ENCODE data around the gene CD109.
A peak's percentile ranks its signal among the peaks of the same experiment; 100 is the strongest.

Gene CD109

GRCh38 chr6:73752943-73753342, 56.9 kb downstream of the CD109 start:
- H3K27me3 Mint-ChIP-seq (ENCODE audit: low read depth): no peaks in the 10 kb centered on the region
- no peak overlapping the region for H3K4me3 Mint-ChIP-seq
- H3K9me3 Mint-ChIP-seq: no peaks in the 10 kb centered on the region
- DNase-seq (ENCODE audit: low spot score): no peak
- H3K36me3 Mint-ChIP-seq (ENCODE audit: low read depth): peaks cover 2% of the 10 kb centered on the region
- H3K4me1 Mint-ChIP-seq (ENCODE audit: low read depth): no peaks in the 10 kb centered on the region
- no peak overlapping the region for H3K27ac Mint-ChIP-seq

GRCh38 chr6:73766040-73766439, 70.0 kb downstream of the CD109 start:
- DNase-seq (ENCODE audit: low spot score): no peak
- Mint-ChIP-seq H3K4me3 (no peak overlapping the region), H3K27me3 (ENCODE audit: low read depth) (no peaks in the 10 kb centered on the region), H3K9me3 (peaks cover 4% of the 10 kb centered on the region), H3K36me3 (ENCODE audit: low read depth) (peaks cover 53% of the 10 kb centered on the region), H3K4me1 (ENCODE audit: low read depth) (peaks cover 14% of the 10 kb centered on the region), H3K27ac (no peak overlapping the region)

- no peaks in the 10 kb centered on the region for H3K27me3 Mint-ChIP-seq (ENCODE audit: low read depth)
- peaks cover 44% of the 10 kb centered on the region for H3K36me3 Mint-ChIP-seq (ENCODE audit: low read depth)
- DNase-seq (ENCODE audit: low spot score): no peak
- H3K4me3 Mint-ChIP-seq: no peak overlapping the region
- no peak overlapping the region for H3K27ac Mint-ChIP-seq
- H3K4me1 Mint-ChIP-seq (ENCODE audit: low read depth): peaks cover 9% of the 10 kb centered on the region
- H3K9me3 Mint-ChIP-seq: peaks cover 4% of the 10 kb centered on the region
Measured at GRCh38 chr6:73768558-73768957, 72.6 kb downstream of the CD109 start.

GRCh38 chr6:73769976-73770375, 74.0 kb downstream of the CD109 start:
- Mint-ChIP-seq H3K4me3 (no peak overlapping the region), H3K4me1 (ENCODE audit: low read depth) (peaks cover 10% of the 10 kb centered on the region), H3K27ac (no peak overlapping the region), H3K27me3 (ENCODE audit: low read depth) (no peaks in the 10 kb centered on the region), H3K36me3 (ENCODE audit: low read depth) (peaks cover 33% of the 10 kb centered on the region), H3K9me3 (no peaks in the 10 kb centered on the region)
- no peak for DNase-seq (ENCODE audit: low spot score)

DNA sequence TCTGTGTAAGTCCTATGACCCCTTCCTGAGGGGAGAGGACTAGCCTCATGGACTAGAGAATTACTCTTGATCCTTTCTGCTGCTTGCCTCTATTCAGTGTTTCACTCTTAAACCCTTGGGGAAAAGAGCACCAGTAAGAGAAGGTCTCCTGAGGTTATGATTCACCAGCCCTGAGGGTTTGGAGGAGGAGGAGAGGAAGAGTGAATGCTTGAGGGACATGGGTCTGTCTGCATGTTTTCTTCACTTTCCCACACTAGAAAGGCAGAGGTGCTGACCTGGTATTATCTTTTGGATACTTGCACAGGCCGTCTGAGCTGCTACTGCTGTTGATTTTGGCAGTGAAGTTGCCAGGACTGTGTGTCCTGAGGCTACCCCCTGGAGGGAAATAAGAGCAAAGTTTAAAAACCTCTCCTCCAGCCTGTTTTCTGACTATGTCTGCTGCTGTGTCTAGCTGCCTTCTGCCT, 78.3 kb downstream of the CD109 start:
- H3K4me3 Mint-ChIP-seq: no peak overlapping the region
- no peaks in the 10 kb centered on the region for H3K9me3 Mint-ChIP-seq
- peaks cover 13% of the 10 kb centered on the region for H3K36me3 Mint-ChIP-seq (ENCODE audit: low read depth)
- H3K27me3 Mint-ChIP-seq (ENCODE audit: low read depth): no peaks in the 10 kb centered on the region
- H3K4me1 Mint-ChIP-seq (ENCODE audit: low read depth): peaks cover 5% of the 10 kb centered on the region
- DNase-seq (ENCODE audit: low spot score): no peak
- no peak overlapping the region for H3K27ac Mint-ChIP-seq

- Mint-ChIP-seq H3K27me3 (ENCODE audit: low read depth) (no peaks in the 10 kb centered on the region), H3K4me3 (no peak overlapping the region), H3K4me1 (ENCODE audit: low read depth) (peaks cover 1% of the 10 kb centered on the region), H3K27ac (no peak overlapping the region), H3K36me3 (ENCODE audit: low read depth) (peaks cover 14% of the 10 kb centered on the region), H3K9me3 (no peaks in the 10 kb centered on the region)
- no peak for DNase-seq (ENCODE audit: low spot score)
Measured at GRCh38 chr6:73779943-73780342, 83.9 kb downstream of the CD109 start.

- DNase-seq (ENCODE audit: low spot score): no peak
- H3K36me3 Mint-ChIP-seq (ENCODE audit: low read depth): peaks cover 16% of the 10 kb centered on the region
Measured at GRCh38 chr6:73782911-73783310, 86.9 kb downstream of the CD109 start.

GRCh38 chr6:73784726-73785505, 88.9 kb downstream of the CD109 start:
- Mint-ChIP-seq H3K27me3 (ENCODE audit: low read depth) (no peaks in the 10 kb centered on the region), H3K4me1 (ENCODE audit: low read depth) (peaks cover 5% of the 10 kb centered on the region), H3K9me3 (no peaks in the 10 kb centered on the region), H3K4me3 (no peak overlapping the region), H3K36me3 (ENCODE audit: low read depth) (peaks cover 16% of the 10 kb centered on the region), H3K27ac (no peak overlapping the region)
- no peak for DNase-seq (ENCODE audit: low spot score)

More at GRCh38 chr6:73782911-73783310, 86.9 kb downstream of the CD109 start:
- no peak overlapping the region for H3K27ac Mint-ChIP-seq
- H3K4me1 Mint-ChIP-seq (ENCODE audit: low read depth): peaks cover 1% of the 10 kb centered on the region
- H3K27me3 Mint-ChIP-seq (ENCODE audit: low read depth): no peaks in the 10 kb centered on the region
- no peaks in the 10 kb centered on the region for H3K9me3 Mint-ChIP-seq
- H3K4me3 Mint-ChIP-seq: no peak overlapping the region

DNA sequence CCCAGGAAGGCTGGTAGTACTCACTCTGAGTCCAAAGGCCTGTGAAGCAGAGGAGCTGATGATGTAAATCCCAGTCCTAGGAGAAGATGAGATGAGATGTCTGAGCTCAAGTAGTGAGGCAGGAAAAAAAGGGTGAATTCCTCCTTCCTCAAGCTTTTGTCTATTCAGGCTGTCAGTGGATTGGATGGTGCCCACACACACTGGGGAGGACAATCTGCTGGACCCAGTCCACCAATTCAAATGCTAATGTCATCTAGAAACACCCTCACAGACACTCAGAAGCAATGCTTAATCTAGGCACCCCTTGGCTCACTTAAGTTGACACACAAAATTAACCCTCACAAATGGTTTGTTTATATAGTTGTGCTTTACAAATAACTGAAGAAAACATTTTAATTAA, 94.6 kb downstream of the CD109 start:
- Mint-ChIP-seq H3K36me3 (ENCODE audit: low read depth) (peaks cover 10% of the 10 kb centered on the region), H3K4me1 (ENCODE audit: low read depth) (peaks cover 5% of the 10 kb centered on the region), H3K27me3 (ENCODE audit: low read depth) (no peaks in the 10 kb centered on the region), H3K27ac (no peak overlapping the region), H3K4me3 (no peak overlapping the region), H3K9me3 (no peaks in the 10 kb centered on the region)
- DNase-seq (ENCODE audit: low spot score): no peak

- H3K4me1 Mint-ChIP-seq (ENCODE audit: low read depth): peaks cover 5% of the 10 kb centered on the region
- H3K36me3 Mint-ChIP-seq (ENCODE audit: low read depth): peaks cover 10% of the 10 kb centered on the region
- H3K9me3 Mint-ChIP-seq: no peaks in the 10 kb centered on the region
- no peak overlapping the region for H3K27ac Mint-ChIP-seq
- no peak for DNase-seq (ENCODE audit: low spot score)
- H3K4me3 Mint-ChIP-seq: no peak overlapping the region
- no peaks in the 10 kb centered on the region for H3K27me3 Mint-ChIP-seq (ENCODE audit: low read depth)
Measured at GRCh38 chr6:73791336-73791735, 95.3 kb downstream of the CD109 start.

- peaks cover 5% of the 10 kb centered on the region for H3K4me1 Mint-ChIP-seq (ENCODE audit: low read depth)
- no peaks in the 10 kb centered on the region for H3K9me3 Mint-ChIP-seq
- no peak overlapping the region for H3K27ac Mint-ChIP-seq
- H3K27me3 Mint-ChIP-seq (ENCODE audit: low read depth): no peaks in the 10 kb centered on the region
- DNase-seq (ENCODE audit: low spot score): no peak
- no peak overlapping the region for H3K4me3 Mint-ChIP-seq
- H3K36me3 Mint-ChIP-seq (ENCODE audit: low read depth): peaks cover 3% of the 10 kb centered on the region
Measured at GRCh38 chr6:73792738-73793137, 96.7 kb downstream of the CD109 start.

- DNase-seq (ENCODE audit: low spot score): no peak
- Mint-ChIP-seq H3K9me3 (no peaks in the 10 kb centered on the region), H3K4me3 (no peak overlapping the region), H3K4me1 (ENCODE audit: low read depth) (peaks cover 6% of the 10 kb centered on the region), H3K27ac (no peak overlapping the region), H3K36me3 (ENCODE audit: low read depth) (peaks cover 13% of the 10 kb centered on the region), H3K27me3 (ENCODE audit: low read depth) (no peaks in the 10 kb centered on the region)
Measured at GRCh38 chr6:73796881-73797280, 100.9 kb downstream of the CD109 start.

DNA sequence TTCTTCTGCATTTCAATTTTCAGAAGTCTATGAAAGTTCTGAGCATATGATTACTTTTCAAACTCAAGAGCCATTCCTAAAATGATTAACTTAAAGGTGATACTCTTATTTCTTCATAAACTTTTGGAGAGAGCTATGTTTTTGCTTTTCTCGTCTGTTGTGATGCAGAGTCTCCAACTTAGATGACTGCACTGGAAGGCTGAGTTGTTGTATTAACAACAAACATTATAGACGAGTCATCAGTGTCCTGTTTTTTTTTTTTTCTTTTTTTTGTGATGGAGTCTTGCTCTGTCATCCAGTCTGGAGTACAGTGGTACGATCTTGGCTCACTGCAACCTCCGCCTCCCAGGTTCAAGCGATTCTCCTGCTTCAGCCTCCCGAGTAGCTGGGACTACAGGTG, 101.9 kb downstream of the CD109 start:
- Mint-ChIP-seq H3K27ac (no peak overlapping the region), H3K4me3 (no peak overlapping the region), H3K4me1 (ENCODE audit: low read depth) (peaks cover 6% of the 10 kb centered on the region), H3K27me3 (ENCODE audit: low read depth) (no peaks in the 10 kb centered on the region), H3K9me3 (no peaks in the 10 kb centered on the region), H3K36me3 (ENCODE audit: low read depth) (peaks cover 11% of the 10 kb centered on the region)
- DNase-seq (ENCODE audit: low spot score): no peak

- Mint-ChIP-seq H3K36me3 (ENCODE audit: low read depth) (peaks cover 12% of the 10 kb centered on the region), H3K27me3 (ENCODE audit: low read depth) (no peaks in the 10 kb centered on the region), H3K9me3 (no peaks in the 10 kb centered on the region), H3K4me3 (no peak overlapping the region), H3K4me1 (ENCODE audit: low read depth) (peaks cover 6% of the 10 kb centered on the region), H3K27ac (peak overlapping the region; percentile 34)
- DNase-seq (ENCODE audit: low spot score): peak; percentile 36
Measured at GRCh38 chr6:73798592-73798991, 102.6 kb downstream of the CD109 start.

DNA sequence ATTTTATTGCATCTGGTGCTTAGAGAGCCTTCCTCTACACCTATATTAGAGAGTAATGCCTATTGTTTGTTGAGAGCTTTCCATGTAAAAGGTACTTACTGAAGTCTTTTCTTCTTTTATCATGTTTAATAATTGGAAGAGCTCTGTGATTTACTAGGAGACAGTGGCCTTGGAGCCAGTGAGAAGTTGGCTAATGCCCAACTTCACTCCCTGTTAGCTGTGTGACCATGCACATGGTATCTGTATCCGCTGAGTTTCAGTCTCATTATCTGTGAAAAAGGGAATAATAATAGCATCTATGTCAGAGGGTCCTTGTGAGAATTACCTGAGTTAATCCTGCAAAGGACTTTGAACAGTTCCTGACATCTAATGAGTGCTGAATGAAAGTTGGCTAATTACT, 105.0 kb downstream of the CD109 start:
- no peak overlapping the region for H3K27ac Mint-ChIP-seq
- H3K9me3 Mint-ChIP-seq: no peaks in the 10 kb centered on the region
- H3K4me3 Mint-ChIP-seq: no peak overlapping the region
- no peaks in the 10 kb centered on the region for H3K27me3 Mint-ChIP-seq (ENCODE audit: low read depth)
- DNase-seq (ENCODE audit: low spot score): no peak
- H3K4me1 Mint-ChIP-seq (ENCODE audit: low read depth): peaks cover 8% of the 10 kb centered on the region
- H3K36me3 Mint-ChIP-seq (ENCODE audit: low read depth): peaks cover 28% of the 10 kb centered on the region
